Measurements from ENCODE around the gene ARMC10. TPM values are rescaled to one million over a fixed set of nuclear protein-coding genes. Genes with fewer than 3 reads are reported as not detected.

Gene ARMC10
- total and polyA plus RNA-seq, 2 experiments from 2014 or later, result 43.4 to 48.2 TPM

DNA sequence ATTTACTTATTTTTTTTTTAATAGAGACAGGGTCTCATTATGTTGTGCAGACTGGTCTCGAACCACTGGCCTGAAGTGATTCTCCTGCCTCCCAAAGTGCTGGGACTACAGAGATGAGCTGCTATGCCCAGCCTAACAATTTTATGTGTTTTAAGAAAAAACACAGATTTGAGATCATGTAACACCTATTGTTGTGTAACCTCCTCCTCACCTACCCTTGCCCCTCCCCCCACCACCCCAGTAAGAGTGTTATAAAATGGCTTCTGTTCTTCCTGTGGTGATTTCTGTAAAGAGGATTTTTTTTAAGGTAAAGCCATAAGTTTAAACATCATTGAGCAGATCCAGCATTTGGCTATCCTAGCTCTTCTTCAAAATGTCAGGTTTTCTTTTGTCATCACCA lies 7.6 kb downstream of the ARMC10 start:
- H3K4me2 ChIP-seq, result peak overlapping the region; percentile 29; the same call in 1 of the 2 replicates
- peaks cover 19% of the 10 kb centered on the region; the same call in 1 of the 2 replicates for H3K36me3 ChIP-seq (ENCODE audit: insufficient read depth)
- peaks cover 14% of the 10 kb centered on the region for H3K4me1 ChIP-seq (ENCODE audit: insufficient read depth)
- no peak overlapping the region for H3K27ac ChIP-seq (ENCODE audit: low read depth)
- TF ChIP-seq ZNF331 (CRISPR knock-in tag; IDR thresholded peaks at IDR 0.05; ENCODE audit: low read depth) (no peak), EZH2 (IDR thresholded peaks at IDR 0.05; ENCODE audit: low read depth, unreplicated experiment) (no peak), CREB1 (CRISPR knock-in tag; IDR thresholded peaks at IDR 0.05; ENCODE audit: low read depth) (no peak), POLR2AphosphoS5 (IDR thresholded peaks at IDR 0.05; ENCODE audit: low read depth) (no peak), STAT1 (IDR thresholded peaks at IDR 0.05; ENCODE audit: unreplicated experiment) (no peak), EZH2phosphoT487 (IDR thresholded peaks at IDR 0.05; ENCODE audit: unreplicated experiment) (no peak), JUNB (IDR thresholded peaks at IDR 0.05; ENCODE audit: unreplicated experiment) (no peak), NANOG (IDR thresholded peaks at IDR 0.05; ENCODE audit: borderline replicate concordance) (no peak), ZNF114 (CRISPR knock-in tag; IDR thresholded peaks at IDR 0.05) (no peak)
- TF ChIP-seq, protein P1, sequence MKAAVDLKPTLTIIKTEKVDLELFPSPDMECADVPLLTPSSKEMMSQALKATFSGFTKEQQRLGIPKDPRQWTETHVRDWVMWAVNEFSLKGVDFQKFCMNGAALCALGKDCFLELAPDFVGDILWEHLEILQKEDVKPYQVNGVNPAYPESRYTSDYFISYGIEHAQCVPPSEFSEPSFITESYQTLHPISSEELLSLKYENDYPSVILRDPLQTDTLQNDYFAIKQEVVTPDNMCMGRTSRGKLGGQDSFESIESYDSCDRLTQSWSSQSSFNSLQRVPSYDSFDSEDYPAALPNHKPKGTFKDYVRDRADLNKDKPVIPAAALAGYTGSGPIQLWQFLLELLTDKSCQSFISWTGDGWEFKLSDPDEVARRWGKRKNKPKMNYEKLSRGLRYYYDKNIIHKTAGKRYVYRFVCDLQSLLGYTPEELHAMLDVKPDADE (IDR thresholded peaks at IDR 0.05), result no peak
- TF ChIP-seq, protein P2, sequence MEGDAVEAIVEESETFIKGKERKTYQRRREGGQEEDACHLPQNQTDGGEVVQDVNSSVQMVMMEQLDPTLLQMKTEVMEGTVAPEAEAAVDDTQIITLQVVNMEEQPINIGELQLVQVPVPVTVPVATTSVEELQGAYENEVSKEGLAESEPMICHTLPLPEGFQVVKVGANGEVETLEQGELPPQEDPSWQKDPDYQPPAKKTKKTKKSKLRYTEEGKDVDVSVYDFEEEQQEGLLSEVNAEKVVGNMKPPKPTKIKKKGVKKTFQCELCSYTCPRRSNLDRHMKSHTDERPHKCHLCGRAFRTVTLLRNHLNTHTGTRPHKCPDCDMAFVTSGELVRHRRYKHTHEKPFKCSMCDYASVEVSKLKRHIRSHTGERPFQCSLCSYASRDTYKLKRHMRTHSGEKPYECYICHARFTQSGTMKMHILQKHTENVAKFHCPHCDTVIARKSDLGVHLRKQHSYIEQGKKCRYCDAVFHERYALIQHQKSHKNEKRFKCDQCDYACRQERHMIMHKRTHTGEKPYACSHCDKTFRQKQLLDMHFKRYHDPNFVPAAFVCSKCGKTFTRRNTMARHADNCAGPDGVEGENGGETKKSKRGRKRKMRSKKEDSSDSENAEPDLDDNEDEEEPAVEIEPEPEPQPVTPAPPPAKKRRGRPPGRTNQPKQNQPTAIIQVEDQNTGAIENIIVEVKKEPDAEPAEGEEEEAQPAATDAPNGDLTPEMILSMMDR (conservative IDR thresholded peaks at IDR 0.05; ENCODE audit: low read depth in 2 of 2), result no peak
- TF ChIP-seq, protein P3, sequence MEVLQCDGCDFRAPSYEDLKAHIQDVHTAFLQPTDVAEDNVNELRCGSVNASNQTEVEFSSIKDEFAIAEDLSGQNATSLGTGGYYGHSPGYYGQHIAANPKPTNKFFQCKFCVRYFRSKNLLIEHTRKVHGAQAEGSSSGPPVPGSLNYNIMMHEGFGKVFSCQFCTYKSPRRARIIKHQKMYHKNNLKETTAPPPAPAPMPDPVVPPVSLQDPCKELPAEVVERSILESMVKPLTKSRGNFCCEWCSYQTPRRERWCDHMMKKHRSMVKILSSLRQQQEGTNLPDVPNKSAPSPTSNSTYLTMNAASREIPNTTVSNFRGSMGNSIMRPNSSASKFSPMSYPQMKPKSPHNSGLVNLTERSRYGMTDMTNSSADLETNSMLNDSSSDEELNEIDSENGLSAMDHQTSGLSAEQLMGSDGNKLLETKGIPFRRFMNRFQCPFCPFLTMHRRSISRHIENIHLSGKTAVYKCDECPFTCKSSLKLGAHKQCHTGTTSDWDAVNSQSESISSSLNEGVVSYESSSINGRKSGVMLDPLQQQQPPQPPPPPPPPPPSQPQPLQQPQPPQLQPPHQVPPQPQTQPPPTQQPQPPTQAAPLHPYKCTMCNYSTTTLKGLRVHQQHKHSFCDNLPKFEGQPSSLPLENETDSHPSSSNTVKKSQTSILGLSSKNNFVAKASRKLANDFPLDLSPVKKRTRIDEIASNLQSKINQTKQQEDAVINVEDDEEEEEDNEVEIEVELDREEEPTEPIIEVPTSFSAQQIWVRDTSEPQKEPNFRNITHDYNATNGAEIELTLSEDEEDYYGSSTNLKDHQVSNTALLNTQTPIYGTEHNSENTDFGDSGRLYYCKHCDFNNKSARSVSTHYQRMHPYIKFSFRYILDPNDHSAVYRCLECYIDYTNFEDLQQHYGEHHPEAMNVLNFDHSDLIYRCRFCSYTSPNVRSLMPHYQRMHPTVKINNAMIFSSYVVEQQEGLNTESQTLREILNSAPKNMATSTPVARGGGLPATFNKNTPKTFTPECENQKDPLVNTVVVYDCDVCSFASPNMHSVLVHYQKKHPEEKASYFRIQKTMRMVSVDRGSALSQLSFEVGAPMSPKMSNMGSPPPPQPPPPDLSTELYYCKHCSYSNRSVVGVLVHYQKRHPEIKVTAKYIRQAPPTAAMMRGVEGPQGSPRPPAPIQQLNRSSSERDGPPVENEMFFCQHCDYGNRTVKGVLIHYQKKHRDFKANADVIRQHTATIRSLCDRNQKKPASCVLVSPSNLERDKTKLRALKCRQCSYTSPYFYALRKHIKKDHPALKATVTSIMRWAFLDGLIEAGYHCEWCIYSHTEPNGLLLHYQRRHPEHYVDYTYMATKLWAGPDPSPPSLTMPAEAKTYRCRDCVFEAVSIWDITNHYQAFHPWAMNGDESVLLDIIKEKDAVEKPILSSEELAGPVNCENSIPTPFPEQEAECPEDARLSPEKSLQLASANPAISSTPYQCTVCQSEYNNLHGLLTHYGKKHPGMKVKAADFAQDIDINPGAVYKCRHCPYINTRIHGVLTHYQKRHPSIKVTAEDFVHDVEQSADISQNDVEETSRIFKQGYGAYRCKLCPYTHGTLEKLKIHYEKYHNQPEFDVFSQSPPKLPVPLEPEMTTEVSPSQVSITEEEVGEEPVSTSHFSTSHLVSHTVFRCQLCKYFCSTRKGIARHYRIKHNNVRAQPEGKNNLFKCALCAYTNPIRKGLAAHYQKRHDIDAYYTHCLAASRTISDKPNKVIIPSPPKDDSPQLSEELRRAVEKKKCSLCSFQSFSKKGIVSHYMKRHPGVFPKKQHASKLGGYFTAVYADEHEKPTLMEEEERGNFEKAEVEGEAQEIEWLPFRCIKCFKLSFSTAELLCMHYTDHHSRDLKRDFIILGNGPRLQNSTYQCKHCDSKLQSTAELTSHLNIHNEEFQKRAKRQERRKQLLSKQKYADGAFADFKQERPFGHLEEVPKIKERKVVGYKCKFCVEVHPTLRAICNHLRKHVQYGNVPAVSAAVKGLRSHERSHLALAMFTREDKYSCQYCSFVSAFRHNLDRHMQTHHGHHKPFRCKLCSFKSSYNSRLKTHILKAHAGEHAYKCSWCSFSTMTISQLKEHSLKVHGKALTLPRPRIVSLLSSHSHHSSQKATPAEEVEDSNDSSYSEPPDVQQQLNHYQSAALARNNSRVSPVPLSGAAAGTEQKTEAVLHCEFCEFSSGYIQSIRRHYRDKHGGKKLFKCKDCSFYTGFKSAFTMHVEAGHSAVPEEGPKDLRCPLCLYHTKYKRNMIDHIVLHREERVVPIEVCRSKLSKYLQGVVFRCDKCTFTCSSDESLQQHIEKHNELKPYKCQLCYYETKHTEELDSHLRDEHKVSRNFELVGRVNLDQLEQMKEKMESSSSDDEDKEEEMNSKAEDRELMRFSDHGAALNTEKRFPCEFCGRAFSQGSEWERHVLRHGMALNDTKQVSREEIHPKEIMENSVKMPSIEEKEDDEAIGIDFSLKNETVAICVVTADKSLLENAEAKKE (CRISPR knock-in tag; IDR thresholded peaks at IDR 0.05), result no peak
- H3K36me3 Mint-ChIP-seq (ENCODE audit: low read depth), result peaks cover 21% of the 10 kb centered on the region; the same call in 2 of the 3 replicates
- no peak overlapping the region for H3K4me3 ChIP-seq
- H3K27me3 ChIP-seq (ENCODE audit: insufficient read depth), result no peaks in the 10 kb centered on the region
- peaks cover 14% of the 10 kb centered on the region for H3K4me1 Mint-ChIP-seq
- H3K79me2 ChIP-seq (replicated peaks; ENCODE audit: insufficient read depth), result peaks cover 57% of the 10 kb centered on the region
- no peaks in the 10 kb centered on the region for H3K9me2 ChIP-seq (ENCODE audit: insufficient read depth)
- peaks cover 4% of the 10 kb centered on the region for H3K27me3 Mint-ChIP-seq (ENCODE audit: insufficient read depth, low read depth, poor library complexity)
- no peak overlapping the region for H3K4me3 Mint-ChIP-seq
- no peaks in the 10 kb centered on the region for H3K9me3 Mint-ChIP-seq
- H4K20me1 ChIP-seq (replicated peaks; ENCODE audit: insufficient read depth), result no peaks in the 10 kb centered on the region
- DNase-seq (ENCODE audit: low spot score) (peak; percentile 41), ATAC-seq (no peak)
- H3K27ac Mint-ChIP-seq, result peak overlapping the region; percentile 26; the same call in 1 of the 2 replicates
- no peaks in the 10 kb centered on the region for H3F3A ChIP-seq (replicated peaks; ENCODE audit: low read depth)
- H2AFZ ChIP-seq, result no peak overlapping the region
